Smooth muscle cell (in vitro differentiated cells): ENCODE measurements around the gene LEKR1. TPM values are rescaled to one million over a fixed set of nuclear protein-coding genes. Genes with fewer than 3 reads are reported as not detected.

ENCODE experiments used
- DNase-seq: peaks from one replicate; lab custom pipeline; 2025; ENCODE audit not compliant: unreplicated experiment; lab: John Stamatoyannopoulos, UW
- H2AFZ ChIP-seq: fragments of 200-600 bp; sonication (generic); 2 replicates; pipeline ENCODE4 v1.6.0; 2016; ENCODE audit warnings: antibody characterized with exemption, low read depth, mild to moderate bottlenecking
- H3F3A ChIP-seq: fragments of 200-600 bp; sonication (generic); 2 replicates; pipeline ENCODE4 v1.6.0; 2017; ENCODE audit warnings: antibody characterized with exemption, low read depth
- H3K27ac ChIP-seq: fragments of 200-600 bp; sonication (generic); 2 replicates; pipeline ENCODE4 v1.5.1; 2016; ENCODE audit warnings: low read depth, mild to moderate bottlenecking
- H3K27me3 ChIP-seq: fragments of 200-600 bp; sonication (generic); 2 replicates; pipeline ENCODE4 v1.6.1; 2016; ENCODE audit warnings: low read depth, mild to moderate bottlenecking
- H3K36me3 ChIP-seq: fragments of 200-600 bp; sonication (generic); 2 replicates; pipeline ENCODE4 v1.5.1; 2016; ENCODE audit warnings: low read depth
- H3K4me1 ChIP-seq: fragments of 200-600 bp; sonication (generic); 2 replicates; pipeline ENCODE4 v1.5.1; 2016; ENCODE audit warnings: low read depth
- H3K4me2 ChIP-seq: fragments of 200-600 bp; sonication (generic); 2 replicates; pipeline ENCODE4 v1.6.0; 2016; ENCODE audit warnings: mild to moderate bottlenecking
- H3K4me3 ChIP-seq: fragments of 200-600 bp; sonication (generic); 2 replicates; pipeline ENCODE4 v1.5.1; 2016; ENCODE audit warnings: mild to moderate bottlenecking
- H3K79me2 ChIP-seq: fragments of 200-600 bp; sonication (generic); 2 replicates; pipeline ENCODE4 v1.6.0; 2016; ENCODE audit warnings: low read depth, mild to moderate bottlenecking
- H3K9ac ChIP-seq: fragments of 200-600 bp; sonication (generic); 2 replicates; pipeline ENCODE4 v1.6.0; 2016; ENCODE audit warnings: low read depth
- H3K9me3 ChIP-seq: fragments of 200-600 bp; sonication (generic); replicated peaks from 2 replicates; pipeline ENCODE4 v1.5.1; 2016; ENCODE audit warnings: low read depth
- H4K20me1 ChIP-seq: fragments of 200-600 bp; sonication (generic); 2 replicates; pipeline ENCODE4 v1.6.0; 2016; ENCODE audit warnings: low read depth
- WGBS: methylation state at CpG from one replicate; pipeline ENCODE4 v1.1.7; 2016; ENCODE audit warnings: low lambda C conversion rate; 5-methylcytosine and 5-hydroxymethylcytosine counted together
- polyA plus RNA-seq: library from polyadenylated mRNA; unstranded; fragments of >200 nt; fragmentation: Nextera tagmentation; extraction: Ambion mirVana; gene quantifications from 2 replicates; pipeline ENCODE4 v1.2.1, GENCODE V29; 2016
- total RNA-seq: library from RNA; depleted of rRNA; stranded (reverse); fragments of >200 nt; gene quantifications from 2 replicates; pipeline ENCODE4 v1.2.3, GENCODE V29; 2014
- TF ChIP-seq, protein P1 (sequence below): fragments of 200-600 bp; sonication (generic); IDR thresholded peaks from 2 replicates; pipeline ENCODE4 v1.5.1; 2017; ENCODE audit warnings: borderline replicate concordance, mild to moderate bottlenecking, antibody characterized with exemption; ENCODE audit not compliant: insufficient read depth, poor library complexity, severe bottlenecking

Gene LEKR1
- total and polyA plus RNA-seq, 2 experiments from 2014 or later = 1.3 to 2.3 TPM

DNA sequence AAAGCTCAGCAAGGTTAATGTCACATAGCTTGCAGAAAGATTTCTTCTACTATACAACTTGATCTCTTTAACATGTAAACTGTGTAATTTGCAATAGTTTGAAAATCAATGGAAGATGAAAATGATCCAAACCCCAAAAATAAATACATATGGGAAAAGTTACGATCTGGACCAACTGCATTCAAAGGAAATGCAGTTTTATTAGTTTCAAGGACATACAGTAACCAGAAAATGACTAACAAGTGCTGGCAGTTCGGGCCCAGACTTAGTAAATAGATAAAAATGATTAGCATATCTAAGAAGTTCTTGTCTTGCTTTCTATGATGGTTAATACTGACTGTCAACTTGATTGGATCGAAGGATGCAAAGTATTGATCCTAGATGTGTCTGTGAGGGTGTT is 37.3 kb upstream of the LEKR1 start:
- Histone ChIP-seq H3K27ac (peak overlapping the region; percentile 87), H3F3A (peaks cover 20% of the 10 kb centered on the region), H3K9me3 (no peaks in the 10 kb centered on the region), H2AFZ (no peak overlapping the region), H3K79me2 (no peaks in the 10 kb centered on the region), H3K4me1 (peaks cover 18% of the 10 kb centered on the region), H3K36me3 (no peaks in the 10 kb centered on the region), H3K9ac (peak overlapping the region; percentile 39), H4K20me1 (no peaks in the 10 kb centered on the region), H3K4me2 (peak overlapping the region; percentile 70), H3K27me3 (no peaks in the 10 kb centered on the region), H3K4me3 (no peak overlapping the region)
- no peak for DNase-seq
- TF ChIP-seq, protein P1, sequence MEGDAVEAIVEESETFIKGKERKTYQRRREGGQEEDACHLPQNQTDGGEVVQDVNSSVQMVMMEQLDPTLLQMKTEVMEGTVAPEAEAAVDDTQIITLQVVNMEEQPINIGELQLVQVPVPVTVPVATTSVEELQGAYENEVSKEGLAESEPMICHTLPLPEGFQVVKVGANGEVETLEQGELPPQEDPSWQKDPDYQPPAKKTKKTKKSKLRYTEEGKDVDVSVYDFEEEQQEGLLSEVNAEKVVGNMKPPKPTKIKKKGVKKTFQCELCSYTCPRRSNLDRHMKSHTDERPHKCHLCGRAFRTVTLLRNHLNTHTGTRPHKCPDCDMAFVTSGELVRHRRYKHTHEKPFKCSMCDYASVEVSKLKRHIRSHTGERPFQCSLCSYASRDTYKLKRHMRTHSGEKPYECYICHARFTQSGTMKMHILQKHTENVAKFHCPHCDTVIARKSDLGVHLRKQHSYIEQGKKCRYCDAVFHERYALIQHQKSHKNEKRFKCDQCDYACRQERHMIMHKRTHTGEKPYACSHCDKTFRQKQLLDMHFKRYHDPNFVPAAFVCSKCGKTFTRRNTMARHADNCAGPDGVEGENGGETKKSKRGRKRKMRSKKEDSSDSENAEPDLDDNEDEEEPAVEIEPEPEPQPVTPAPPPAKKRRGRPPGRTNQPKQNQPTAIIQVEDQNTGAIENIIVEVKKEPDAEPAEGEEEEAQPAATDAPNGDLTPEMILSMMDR = no peak
- WGBS = 31% methylated on average over 3 of the region's 3 CpGs

DNA sequence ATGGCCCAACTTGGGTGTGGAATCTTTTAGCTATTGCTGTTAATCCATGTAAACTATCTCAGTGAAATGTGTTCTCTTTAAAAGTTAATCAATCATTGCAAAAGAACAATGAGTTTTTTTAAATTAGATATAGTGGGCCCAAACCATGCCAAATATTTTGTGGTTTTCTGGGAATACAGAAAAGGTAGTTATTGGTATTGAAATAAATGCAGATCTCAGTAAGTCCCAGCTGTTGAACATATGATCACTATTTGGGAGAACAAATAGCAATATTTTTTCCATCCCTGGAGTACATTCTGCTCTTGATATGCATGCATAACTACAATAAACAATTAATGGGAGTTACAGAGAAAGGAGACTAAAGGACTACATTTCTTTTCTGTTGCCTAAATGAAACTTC is 36.0 kb upstream of the LEKR1 start:
- TF ChIP-seq, protein P1 = no peak
- no peaks in the 10 kb centered on the region for H3K79me2 ChIP-seq
- no peak overlapping the region for H3K4me2 ChIP-seq
- peaks cover 18% of the 10 kb centered on the region for H3K4me1 ChIP-seq
- H3K9ac ChIP-seq = no peak overlapping the region
- no peaks in the 10 kb centered on the region for H3K36me3 ChIP-seq
- no peak for DNase-seq
- H3F3A ChIP-seq = peaks cover 20% of the 10 kb centered on the region
- H3K27me3 ChIP-seq = no peaks in the 10 kb centered on the region
- no peak overlapping the region for H3K27ac ChIP-seq
- no peak overlapping the region for H3K4me3 ChIP-seq
- H3K9me3 ChIP-seq = no peaks in the 10 kb centered on the region
- no peaks in the 10 kb centered on the region for H4K20me1 ChIP-seq
- no peak overlapping the region for H2AFZ ChIP-seq

GRCh38 chr3:156792114-156792513 is 34.0 kb upstream of the LEKR1 start:
- TF ChIP-seq, protein P1 = no peak
- Histone ChIP-seq H3K4me1 (peaks cover 18% of the 10 kb centered on the region), H3K4me3 (no peak overlapping the region), H3K9me3 (no peaks in the 10 kb centered on the region), H4K20me1 (no peaks in the 10 kb centered on the region), H3K36me3 (no peaks in the 10 kb centered on the region), H3K27ac (no peak overlapping the region), H3F3A (peaks cover 20% of the 10 kb centered on the region), H3K9ac (no peak overlapping the region), H3K27me3 (no peaks in the 10 kb centered on the region), H2AFZ (no peak overlapping the region), H3K79me2 (no peaks in the 10 kb centered on the region), H3K4me2 (no peak overlapping the region)
- no peak for DNase-seq
- 94% methylated on average over 3 of the region's 3 CpGs for WGBS

DNA sequence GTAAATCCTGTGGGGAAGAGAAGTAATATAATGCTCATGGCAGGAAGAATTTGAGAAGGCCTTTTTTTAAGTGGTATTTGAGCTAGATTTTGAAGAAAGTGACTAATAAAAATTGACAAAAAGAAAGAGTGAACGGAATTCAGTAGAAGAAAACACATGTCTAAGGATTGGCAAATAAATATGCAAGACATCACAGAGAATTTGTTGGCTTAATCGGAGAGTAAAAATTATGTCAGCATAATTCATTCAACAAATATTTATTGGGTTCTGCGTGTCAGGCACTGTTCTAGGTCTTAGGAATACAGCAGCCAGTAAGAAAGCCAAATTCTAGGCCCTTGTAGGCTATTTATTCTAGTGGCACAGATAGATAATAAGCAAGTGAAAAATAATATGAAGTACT is 33.6 kb upstream of the LEKR1 start:
- H3K9ac ChIP-seq = no peak overlapping the region
- H2AFZ ChIP-seq = peak overlapping the region; percentile 72
- no peaks in the 10 kb centered on the region for H3K79me2 ChIP-seq
- no peak overlapping the region for H3K27ac ChIP-seq
- H3K9me3 ChIP-seq = no peaks in the 10 kb centered on the region
- H3K4me1 ChIP-seq = peaks cover 17% of the 10 kb centered on the region
- H4K20me1 ChIP-seq = no peaks in the 10 kb centered on the region
- 64% methylated on average over 3 of the region's 3 CpGs for WGBS
- DNase-seq = no peak
- no peak overlapping the region for H3K4me2 ChIP-seq
- H3F3A ChIP-seq = peaks cover 18% of the 10 kb centered on the region
- no peak overlapping the region for H3K4me3 ChIP-seq
- H3K27me3 ChIP-seq = no peaks in the 10 kb centered on the region
- H3K36me3 ChIP-seq = no peaks in the 10 kb centered on the region
- TF ChIP-seq, protein P1 = no peak
